Naive thymus-derived CD4-positive, alpha-beta T cell (primary cell): ENCODE results near the gene ADGRG4. TPM values are rescaled to one million over a fixed set of nuclear protein-coding genes. Genes with fewer than 3 reads are reported as not detected.

Experiments used
- ATAC-seq: fragments of 150-1000 bp; cut with Tn5 transposase; 2 replicates; pipeline ENCODE4 v1.10.0; 2021; ENCODE audit warnings: mild to moderate bottlenecking, moderate library complexity
- CTCF ChIA-PET: fragments of 350-600 bp; sonication (Branson Sonifier 250); formaldehyde crosslinking; loops from one replicate; lab custom pipeline; 2021; ENCODE audit warnings: antibody characterized with exemption; lab: Charles Lee
- POLR2A ChIA-PET: fragments of 350-600 bp; sonication (Branson Sonifier 250); formaldehyde crosslinking; loops from one replicate; lab custom pipeline; 2021; ENCODE audit warnings: antibody characterized with exemption, inconsistent platforms; lab: Charles Lee
- DNase-seq, 9 donors: peaks; one replicate each; pipeline versions ENCODE4 v3.0.0 to v3.0.0-alpha.2; 2020 to 2022; ENCODE audit warnings: mixed read lengths in 1 of 9
- H3K27ac ChIP-seq: one replicate; pipeline ENCODE4 v1.7.0; 2013; ENCODE audit warnings: mild to moderate bottlenecking, low read depth, low read length, moderate library complexity
- H3K27me3 ChIP-seq, 2 donors: one replicate each; pipeline ENCODE4 v1.7.0; 2013; ENCODE audit warnings: low read length in 2 of 2, mild to moderate bottlenecking in 2 of 2, moderate library complexity in 2 of 2; ENCODE audit not compliant: control insufficient read depth in 2 of 2, insufficient read depth in 2 of 2
- H3K36me3 ChIP-seq, 3 experiments: 1 replicate in 2 of 3; 2 replicates in 1 of 3; pipeline ENCODE4 v1.7.0; 2013; ENCODE audit warnings: low read length in 3 of 3, mild to moderate bottlenecking in 3 of 3, moderate library complexity in 1 of 3; ENCODE audit not compliant: insufficient read depth in 3 of 3, control insufficient read depth in 2 of 3
- H3K4me1 ChIP-seq, 2 donors: one replicate each; pipeline ENCODE4 v1.7.0; 2013; ENCODE audit warnings: low read length in 2 of 2, mild to moderate bottlenecking in 2 of 2, moderate library complexity in 1 of 2; ENCODE audit not compliant: control insufficient read depth in 2 of 2, insufficient read depth in 2 of 2
- H3K4me3 ChIP-seq: 2 replicates; pipeline ENCODE4 v1.7.0; 2013; ENCODE audit warnings: mild to moderate bottlenecking, low read length
- H3K9me3 ChIP-seq, 3 experiments: 1 replicate in 2 of 3; 2 replicates in 1 of 3; pipeline ENCODE4 v1.7.0; 2013; ENCODE audit warnings: low read length in 3 of 3; ENCODE audit not compliant: control insufficient read depth in 2 of 3
- H3K27ac Mint-ChIP-seq, 9 donors: one replicate each; pipeline ENCODE4 v1.8.0; 2020 to 2022; ENCODE audit warnings: mixed read lengths in 9 of 9, mild to moderate bottlenecking in 8 of 9, moderate library complexity in 5 of 9, inconsistent platforms in 2 of 9
- H3K27me3 Mint-ChIP-seq, 5 donors: one replicate each; pipeline ENCODE4 v1.8.0; 2021 to 2022; ENCODE audit warnings: mixed read lengths in 5 of 5, mild to moderate bottlenecking in 1 of 5
- H3K36me3 Mint-ChIP-seq, 5 donors: one replicate each; pipeline ENCODE4 v1.8.0; 2020 to 2022; ENCODE audit warnings: mixed read lengths in 5 of 5, mild to moderate bottlenecking in 3 of 5, inconsistent platforms in 1 of 5
- H3K4me1 Mint-ChIP-seq, 7 donors: one replicate each; pipeline ENCODE4 v1.8.0; 2020 to 2022; ENCODE audit warnings: mixed read lengths in 7 of 7, mild to moderate bottlenecking in 3 of 7, inconsistent platforms in 1 of 7
- H3K4me3 Mint-ChIP-seq, 10 donors: one replicate each; pipeline ENCODE4 v1.8.0; 2020 to 2022; ENCODE audit warnings: mild to moderate bottlenecking in 10 of 10, mixed read lengths in 10 of 10, moderate library complexity in 6 of 10, inconsistent platforms in 2 of 10
- H3K9me3 Mint-ChIP-seq, 11 donors: one replicate each; pipeline ENCODE4 v1.8.0; 2020 to 2022; ENCODE audit warnings: mixed read lengths in 11 of 11, mild to moderate bottlenecking in 4 of 11, inconsistent platforms in 1 of 11, moderate library complexity in 1 of 11
- intact Hi-C, 2 donors: fragments of 100-400 bp; cut with micrococcal nuclease; formaldehyde crosslinking; loops; one replicate each; pipeline ENCODE4 v1.15.1; 2023
- polyA plus RNA-seq, 2 donors: library from polyadenylated mRNA; unstranded; fragments of 300-500 nt; fragmentation: Illumina TruSeq; gene quantifications; one replicate each; pipeline ENCODE4 v1.2.3, GENCODE V29; 2021
- total RNA-seq, 6 experiments: library from RNA in 5 of 6; stranded (reverse) in 5 of 6; gene quantifications; 1 replicate in 5 of 6; 2 replicates in 1 of 6; pipeline ENCODE4 v1.2.3 and lab custom pipeline; 2021 to 2026

Gene ADGRG4
- total and polyA plus RNA-seq, 7 experiments from 2014 or later: not detected

DNA sequence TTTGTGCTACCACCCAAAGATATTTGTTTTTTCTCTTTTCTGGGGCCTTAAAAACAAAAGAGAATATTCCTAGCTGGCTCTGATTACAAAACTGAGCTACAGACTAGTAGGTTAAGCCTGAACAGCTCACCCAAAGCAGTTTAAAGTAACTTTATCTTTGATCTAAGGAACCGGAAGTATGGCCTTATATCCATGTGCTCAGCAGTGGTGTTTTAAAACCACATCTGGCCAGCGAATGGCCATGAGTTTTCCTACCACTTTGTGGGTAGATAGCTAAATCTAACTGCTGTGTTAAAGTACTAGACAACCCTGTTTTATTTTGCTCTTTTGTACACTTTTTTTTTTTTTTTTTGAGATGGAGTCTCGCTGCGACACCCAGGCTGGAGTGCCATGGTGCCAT lies 24.6 kb downstream of the ADGRG4 start:
- peaks cover 0 to 2% (median 0%) of the 10 kb centered on the region in 7 donors for H3K4me1 Mint-ChIP-seq
- CTCF ChIA-PET: no interaction called here
- Histone ChIP-seq H3K4me1 (no peaks in the 10 kb centered on the region), H3K4me3 (no peak overlapping the region), H3K27ac (no peak overlapping the region), H3K27me3 (no peaks in the 10 kb centered on the region), H3K36me3 (no peaks in the 10 kb centered on the region), H3K9me3 (no peaks in the 10 kb centered on the region)
- H3K27me3 Mint-ChIP-seq: no peaks in the 10 kb centered on the region
- H3K27ac Mint-ChIP-seq: no peak overlapping the region
- H3K9me3 Mint-ChIP-seq: no peaks in the 10 kb centered on the region
- H3K36me3 Mint-ChIP-seq: no peaks in the 10 kb centered on the region
- H3K4me3 Mint-ChIP-seq: no peak overlapping the region
- POLR2A ChIA-PET: no interaction called here
- DNase-seq (no peak), ATAC-seq (no peak)
- intact Hi-C loops: no loop called here

DNA sequence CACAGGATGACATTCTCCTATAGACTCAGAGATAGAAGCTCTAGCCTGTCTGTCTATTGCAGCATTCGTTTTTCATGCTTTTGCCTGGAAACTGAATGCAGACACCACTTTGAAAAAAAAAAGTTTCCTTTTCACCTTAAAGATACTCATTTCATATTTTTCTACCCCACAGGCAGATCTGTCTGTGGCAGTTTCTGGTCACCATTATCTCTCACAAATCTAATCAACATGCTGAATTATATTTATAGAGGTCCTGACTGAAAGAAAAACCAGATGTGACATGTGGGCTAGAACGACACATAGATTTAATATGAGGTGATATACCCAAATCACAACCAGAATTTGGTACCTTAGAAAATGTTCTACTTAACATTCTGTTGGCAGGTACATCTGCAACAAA lies 28.2 kb downstream of the ADGRG4 start:
- no peak overlapping the region for H3K4me3 ChIP-seq
- DNase-seq (no peak), ATAC-seq (no peak)
- Mint-ChIP-seq H3K27ac (no peak overlapping the region), H3K9me3 (no peaks in the 10 kb centered on the region), H3K4me3 (no peak overlapping the region), H3K27me3 (no peaks in the 10 kb centered on the region), H3K36me3 (no peaks in the 10 kb centered on the region), H3K4me1 (peaks cover 0 to 2% (median 0%) of the 10 kb centered on the region in 7 donors)
- H3K9me3 ChIP-seq: no peaks in the 10 kb centered on the region
- H3K4me1 ChIP-seq: no peaks in the 10 kb centered on the region
- no peaks in the 10 kb centered on the region for H3K36me3 ChIP-seq
- intact Hi-C loops: no loop called here
- ChIA-PET POLR2A (no interaction called here), CTCF (no interaction called here)
- H3K27me3 ChIP-seq: no peaks in the 10 kb centered on the region
- H3K27ac ChIP-seq: no peak overlapping the region

DNA sequence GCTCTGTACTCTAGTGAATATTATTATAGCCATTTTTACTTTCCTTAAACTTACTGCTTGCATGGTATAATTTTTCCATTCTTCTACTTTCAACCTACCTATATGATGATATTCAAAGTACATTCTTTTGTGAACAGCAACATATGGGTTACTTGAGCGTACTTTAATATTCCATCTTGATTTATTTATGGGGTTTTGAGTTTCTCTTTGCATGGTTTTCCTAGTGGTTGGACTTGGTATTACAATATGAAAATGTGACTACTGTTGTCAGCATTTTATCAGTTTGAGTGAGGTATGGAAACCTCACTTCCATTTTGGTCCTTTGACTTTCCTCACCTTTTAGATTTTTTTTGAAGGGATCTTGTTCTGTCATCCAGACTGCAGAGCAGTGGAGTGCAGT lies 35.9 kb downstream of the ADGRG4 start:
- Histone ChIP-seq H3K4me1 (no peaks in the 10 kb centered on the region), H3K9me3 (no peaks in the 10 kb centered on the region), H3K27ac (no peak overlapping the region), H3K4me3 (no peak overlapping the region), H3K36me3 (no peaks in the 10 kb centered on the region), H3K27me3 (no peaks in the 10 kb centered on the region)
- ChIA-PET POLR2A (no interaction called here), CTCF (no interaction called here)
- H3K4me1 Mint-ChIP-seq: no peaks in the 10 kb centered on the region
- H3K27me3 Mint-ChIP-seq: peaks cover 0 to 5% (median 0%) of the 10 kb centered on the region in 5 donors
- no peak overlapping the region for H3K27ac Mint-ChIP-seq
- peaks cover 0 to 9% (median 4%) of the 10 kb centered on the region in 11 donors for H3K9me3 Mint-ChIP-seq
- no peaks in the 10 kb centered on the region for H3K36me3 Mint-ChIP-seq
- intact Hi-C loops: no loop called here
- H3K4me3 Mint-ChIP-seq: no peak overlapping the region
- DNase-seq (peak in 1 of 9 donors; percentile 3), ATAC-seq (no peak)

DNA sequence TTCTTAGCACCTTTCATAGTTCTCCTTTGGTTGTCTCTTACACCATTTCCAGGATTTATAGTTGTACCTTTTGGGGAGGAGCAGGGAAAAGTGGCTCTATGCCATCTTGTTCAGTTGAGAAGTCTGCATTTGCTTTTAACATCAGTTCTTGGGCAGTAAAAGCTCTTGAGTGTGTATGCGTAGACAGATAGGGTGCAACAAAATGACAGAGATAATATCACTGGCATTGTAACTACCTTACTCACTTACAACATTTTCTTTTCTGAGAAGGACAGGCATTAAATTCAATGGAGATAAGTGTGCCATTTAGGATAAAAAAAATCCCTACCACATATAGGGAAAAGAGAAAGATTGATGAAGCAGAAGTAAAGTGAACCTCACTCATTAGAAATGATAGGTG lies 38.9 kb downstream of the ADGRG4 start:
- Mint-ChIP-seq H3K27me3 (peaks cover 0 to 5% (median 0%) of the 10 kb centered on the region in 5 donors), H3K9me3 (peaks cover 0 to 9% (median 2%) of the 10 kb centered on the region in 11 donors), H3K4me3 (no peak overlapping the region), H3K36me3 (no peaks in the 10 kb centered on the region), H3K4me1 (no peaks in the 10 kb centered on the region), H3K27ac (no peak overlapping the region)
- H3K36me3 ChIP-seq: no peaks in the 10 kb centered on the region
- CTCF ChIA-PET: no interaction called here
- H3K4me3 ChIP-seq: no peak overlapping the region
- H3K27ac ChIP-seq: no peak overlapping the region
- intact Hi-C loops: no loop called here
- POLR2A ChIA-PET: no interaction called here
- H3K4me1 ChIP-seq: no peaks in the 10 kb centered on the region
- no peaks in the 10 kb centered on the region for H3K27me3 ChIP-seq
- ATAC-seq (no peak), DNase-seq (no peak)
- H3K9me3 ChIP-seq: no peaks in the 10 kb centered on the region

DNA sequence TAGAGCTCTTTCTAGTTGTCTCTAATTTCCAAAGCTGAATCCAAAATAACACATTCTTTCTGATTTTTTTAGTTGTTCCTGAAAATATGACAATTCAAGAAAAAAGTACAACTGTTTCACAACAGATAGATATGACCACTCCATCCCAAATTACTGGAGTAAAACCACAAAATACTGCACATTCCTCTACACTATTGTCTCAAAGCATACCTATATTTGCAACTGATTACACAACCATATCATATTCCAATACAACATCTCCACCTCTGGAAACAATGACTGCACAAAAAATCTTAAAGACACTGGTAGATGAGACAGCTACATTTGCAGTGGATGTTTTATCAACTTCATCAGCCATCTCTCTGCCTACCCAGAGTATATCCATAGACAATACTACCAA lies 43.6 kb downstream of the ADGRG4 start:
- ATAC-seq: no peak
- intact Hi-C loops: no loop called here
- Histone ChIP-seq H3K9me3 (no peaks in the 10 kb centered on the region), H3K36me3 (no peaks in the 10 kb centered on the region), H3K4me1 (no peaks in the 10 kb centered on the region), H3K27me3 (no peaks in the 10 kb centered on the region), H3K4me3 (no peak overlapping the region), H3K27ac (no peak overlapping the region)
- H3K27ac Mint-ChIP-seq: no peak overlapping the region
- peaks cover 0 to 4% (median 0%) of the 10 kb centered on the region in 11 donors for H3K9me3 Mint-ChIP-seq
- no peak for DNase-seq
- ChIA-PET POLR2A (no interaction called here), CTCF (no interaction called here)
- H3K36me3 Mint-ChIP-seq: no peaks in the 10 kb centered on the region
- peaks cover 0 to 7% (median 5%) of the 10 kb centered on the region in 5 donors for H3K27me3 Mint-ChIP-seq
- H3K4me1 Mint-ChIP-seq: no peaks in the 10 kb centered on the region
- no peak overlapping the region for H3K4me3 Mint-ChIP-seq

DNA sequence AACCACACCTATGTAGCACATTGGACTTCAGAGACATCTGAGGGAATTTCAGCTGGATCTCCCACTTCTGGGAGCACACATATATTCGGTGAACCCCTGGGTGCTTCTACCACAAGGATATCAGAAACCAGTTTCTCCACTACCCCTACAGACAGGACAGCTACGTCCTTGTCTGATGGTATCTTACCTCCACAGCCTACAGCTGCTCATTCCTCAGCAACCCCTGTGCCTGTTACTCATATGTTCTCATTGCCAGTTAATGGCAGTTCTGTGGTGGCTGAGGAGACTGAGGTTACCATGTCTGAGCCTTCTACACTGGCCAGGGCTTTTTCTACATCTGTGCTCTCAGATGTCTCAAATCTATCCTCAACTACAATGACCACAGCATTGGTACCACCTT lies 45.7 kb downstream of the ADGRG4 start:
- no peak for DNase-seq
- H3K4me1 ChIP-seq: no peaks in the 10 kb centered on the region
- H3K4me3 ChIP-seq: no peak overlapping the region
- no peak for ATAC-seq
- H3K27ac ChIP-seq: no peak overlapping the region
- CTCF ChIA-PET: no interaction called here
- H3K9me3 Mint-ChIP-seq: peaks cover 0 to 4% (median 0%) of the 10 kb centered on the region in 11 donors
- no peak overlapping the region for H3K4me3 Mint-ChIP-seq
- peaks cover 0 to 7% (median 1%) of the 10 kb centered on the region in 5 donors for H3K27me3 Mint-ChIP-seq
- no peaks in the 10 kb centered on the region for H3K9me3 ChIP-seq
- POLR2A ChIA-PET: no interaction called here
- no peaks in the 10 kb centered on the region for H3K27me3 ChIP-seq
- H3K27ac Mint-ChIP-seq: no peak overlapping the region
- no peaks in the 10 kb centered on the region for H3K36me3 ChIP-seq
- intact Hi-C loops: no loop called here
- H3K4me1 Mint-ChIP-seq: no peaks in the 10 kb centered on the region
- H3K36me3 Mint-ChIP-seq: no peaks in the 10 kb centered on the region

DNA sequence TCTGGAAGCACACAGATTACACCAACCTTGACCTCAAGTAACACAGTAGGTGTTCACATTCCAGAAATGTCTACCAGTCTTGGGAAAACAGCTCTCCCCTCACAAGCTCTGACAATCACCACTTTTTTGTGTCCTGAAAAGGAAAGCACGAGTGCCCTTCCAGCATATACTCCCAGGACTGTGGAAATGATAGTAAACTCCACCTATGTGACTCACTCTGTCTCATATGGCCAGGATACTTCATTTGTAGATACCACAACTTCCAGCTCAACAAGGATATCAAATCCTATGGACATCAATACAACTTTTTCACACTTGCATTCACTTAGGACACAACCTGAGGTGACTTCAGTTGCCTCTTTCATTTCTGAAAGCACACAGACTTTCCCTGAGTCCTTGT lies 46.9 kb downstream of the ADGRG4 start:
- POLR2A ChIA-PET: no interaction called here
- H3K36me3 ChIP-seq: no peaks in the 10 kb centered on the region
- DNase-seq (no peak), ATAC-seq (no peak)
- no peak overlapping the region for H3K27ac Mint-ChIP-seq
- no peak overlapping the region for H3K27ac ChIP-seq
- H3K9me3 ChIP-seq: no peaks in the 10 kb centered on the region
- no peaks in the 10 kb centered on the region for H3K4me1 ChIP-seq
- H3K9me3 Mint-ChIP-seq: peaks cover 0 to 4% (median 0%) of the 10 kb centered on the region in 11 donors
- CTCF ChIA-PET: no interaction called here
- H3K27me3 ChIP-seq: no peaks in the 10 kb centered on the region
- intact Hi-C loops: no loop called here
- no peaks in the 10 kb centered on the region for H3K36me3 Mint-ChIP-seq
- H3K4me3 Mint-ChIP-seq: no peak overlapping the region
- H3K4me3 ChIP-seq: no peak overlapping the region
- H3K4me1 Mint-ChIP-seq: no peaks in the 10 kb centered on the region
- peaks cover 0 to 7% (median 0%) of the 10 kb centered on the region in 5 donors for H3K27me3 Mint-ChIP-seq
